Panc1 (cell line): ENCODE results near the gene PTK6. TPM values are rescaled to one million over a fixed set of nuclear protein-coding genes. Genes with fewer than 3 reads are reported as not detected.

Experiments
- ATAC-seq: fragments of 200-7000 bp; cut with Tn5 transposase; 2 replicates; pipeline ENCODE4 v1.9.1; 2020; ENCODE audit warnings: mild to moderate bottlenecking, moderate library complexity
- BruUV-seq: library from RNA; stranded (reverse); fragments of 400-500 nt; replicated peaks from 2 replicates; lab custom pipeline; 2021; lab: Mats Ljungman, UMichigan
- CTCF ChIA-PET: fragments of 300-600 bp; sonication (Branson Sonifier 250); formaldehyde crosslinking; loops from one replicate; lab custom pipeline; 2022; ENCODE audit warnings: antibody characterized with exemption; lab: Charles Lee
- POLR2A ChIA-PET: fragments of 300-600 bp; sonication (Branson Sonifier 250); formaldehyde crosslinking; loops from one replicate; lab custom pipeline; 2022; ENCODE audit warnings: antibody characterized with exemption; lab: Charles Lee
- DNase-seq: peaks from one replicate; pipeline ENCODE4 v3.0.0-alpha.2; 2010; ENCODE audit warnings: low read depth, low spot score
- H3K27ac ChIP-seq: 2 replicates; pipeline ENCODE4 v1.5.1; 2011; ENCODE audit warnings: mild to moderate bottlenecking, low read length, inconsistent platforms
- H3K27me3 ChIP-seq: fragments of 200-500 bp; sonication (Bioruptor generic); 2 replicates; pipeline ENCODE4 v1.6.0; 2014; ENCODE audit warnings: low read length, inconsistent platforms; ENCODE audit not compliant: control insufficient read depth, insufficient read depth
- H3K36me3 ChIP-seq: fragments of 200-500 bp; sonication (Bioruptor generic); 2 replicates; pipeline ENCODE4 v1.5.1; 2014; ENCODE audit warnings: inconsistent platforms, mild to moderate bottlenecking, low read length, moderate library complexity; ENCODE audit not compliant: control insufficient read depth, insufficient read depth
- H3K4me1 ChIP-seq: 2 replicates; pipeline ENCODE4 v1.5.1; 2011; ENCODE audit warnings: inconsistent platforms, mild to moderate bottlenecking, low read length, moderate library complexity; ENCODE audit not compliant: control insufficient read depth, insufficient read depth
- H3K4me3 ChIP-seq, 2 experiments: 2 replicates each; pipeline ENCODE4 v1.5.1; 2011 to 2012; ENCODE audit warnings: low read depth in 2 of 2, low read length in 2 of 2, mild to moderate bottlenecking in 2 of 2, inconsistent platforms in 1 of 2, moderate library complexity in 1 of 2
- H3K9me3 ChIP-seq: fragments of 200-500 bp; sonication (Bioruptor generic); 2 replicates; pipeline ENCODE4 v1.5.1; 2014; ENCODE audit warnings: low read depth, mild to moderate bottlenecking, inconsistent platforms, low read length, moderate library complexity; ENCODE audit not compliant: control insufficient read depth, insufficient read depth
- POLR2AphosphoS5 ChIP-seq: IDR thresholded peaks from 2 replicates; pipeline ENCODE4 v1.6.1; 2012; ENCODE audit warnings: mild to moderate bottlenecking, low read depth, low read length, moderate library complexity
- SIN3A ChIP-seq: IDR thresholded peaks from 2 replicates; pipeline ENCODE4 v1.6.1; 2012; ENCODE audit warnings: low read depth, mild to moderate bottlenecking, low read length, moderate library complexity, borderline replicate concordance; ENCODE audit not compliant: insufficient read depth
- TCF7L2 ChIP-seq: IDR thresholded peaks from 2 replicates; pipeline ENCODE4 v1.6.1; 2011; ENCODE audit warnings: mild to moderate bottlenecking, low read depth, low read length, inconsistent platforms
- in situ Hi-C: cut with HindIII; loops from 2 replicates; pipeline ENCODE4 v1.10.0; 2016; ENCODE audit warnings: low sequenced_read_pairs, low pct_unique_long_range_greater_than_20kb
- intact Hi-C: fragments of 100-400 bp; cut with micrococcal nuclease; formaldehyde crosslinking; loops from one replicate; pipeline ENCODE4 v1.10.0; 2022; ENCODE audit not compliant: unreplicated experiment
- total RNA-seq: library from RNA; stranded (reverse); gene quantifications from one replicate; pipeline ENCODE4 v1.2.1, GENCODE V29; 2021; ENCODE audit not compliant: unreplicated experiment
- TF ChIP-seq, protein P1 (sequence below), 2 experiments: IDR thresholded peaks; 2 replicates each; pipeline ENCODE4 v1.6.1; 2011 to 2012; ENCODE audit warnings: low read depth in 2 of 2, control low read depth in 1 of 2, low read length in 1 of 2, mild to moderate bottlenecking in 1 of 2, moderate library complexity in 1 of 2; ENCODE audit not compliant: insufficient read depth in 1 of 2
- TF ChIP-seq, protein P2 (sequence below): fragments of 450-650 bp; IDR thresholded peaks from 2 replicates; pipeline ENCODE4 v1.5.1; 2017; ENCODE audit warnings: mild to moderate bottlenecking

Gene PTK6
- total RNA-seq, 1 experiment from 2014 or later = 6.5 TPM

DNA sequence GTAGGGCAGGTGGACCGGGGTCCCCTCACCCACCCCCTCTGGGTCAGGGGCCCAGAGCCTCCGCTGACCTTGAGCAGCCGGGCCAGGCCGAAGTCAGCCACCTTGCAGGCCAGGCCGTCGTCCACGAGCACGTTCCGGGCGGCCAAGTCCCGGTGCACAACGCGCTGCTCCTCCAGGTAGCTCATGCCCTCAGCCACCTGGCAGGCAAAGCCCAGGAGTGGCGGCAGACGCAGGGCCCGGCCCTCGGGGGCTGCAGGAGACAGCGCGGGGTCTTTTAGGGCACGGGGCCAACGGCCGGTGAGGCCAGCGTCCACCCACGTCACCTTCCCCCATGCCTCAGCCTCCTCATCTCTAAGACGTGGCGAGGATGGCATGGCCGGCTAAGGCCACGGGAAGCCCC lies 4.2 kb upstream of the PTK6 start:
- DNase-seq = no peak
- ChIA-PET CTCF (interaction anchor here (0.6 kb wide), 1 partner anchor 89 kb away, joined by 4 read pairs; no protein-coding TSS in a partner anchor), POLR2A (no interaction called here)

DNA sequence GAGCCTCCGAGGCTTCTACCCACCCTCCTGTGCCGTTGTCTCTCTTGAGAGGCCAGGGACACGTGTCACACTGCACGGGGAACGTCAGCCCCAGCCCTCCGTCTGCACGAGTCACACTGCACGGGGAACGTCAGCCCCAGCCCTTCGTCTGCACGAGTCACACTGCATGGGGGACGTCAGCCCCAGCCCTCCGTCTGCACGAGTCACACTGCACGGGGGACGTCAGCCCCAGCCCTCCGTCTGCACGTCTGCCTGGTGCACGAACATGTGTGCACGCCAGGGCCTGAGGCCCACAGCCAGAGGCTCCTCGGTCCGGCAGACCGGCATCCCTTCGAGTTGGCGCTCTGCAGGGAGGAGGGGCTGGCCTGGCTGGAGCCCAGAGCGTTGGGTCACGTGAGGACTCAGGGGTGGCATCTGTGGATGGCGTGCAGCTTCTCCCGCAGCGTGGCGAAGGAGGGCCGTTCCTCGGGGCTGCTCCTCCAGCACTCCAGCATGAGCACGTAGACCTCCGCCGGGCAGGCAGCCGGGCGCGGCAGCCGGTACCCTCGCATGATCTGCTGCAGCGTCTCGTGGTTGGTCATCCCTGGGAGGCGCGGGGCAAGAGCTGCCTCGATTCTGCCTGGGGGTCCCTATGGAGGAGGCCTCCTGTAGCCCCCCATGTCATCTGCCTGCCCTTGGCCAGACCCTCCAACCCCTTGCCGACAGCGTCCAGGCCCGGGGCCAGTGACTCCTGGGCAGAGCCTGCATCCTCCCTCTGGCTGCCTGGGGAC lies 3.4 kb upstream of the PTK6 start:
- Histone ChIP-seq H3K27me3 (no peaks in the 10 kb centered on the region), H3K27ac (no peak overlapping the region), H3K4me1 (peaks cover 18% of the 10 kb centered on the region), H3K4me3 (no peak overlapping the region), H3K36me3 (no peaks in the 10 kb centered on the region), H3K9me3 (no peaks in the 10 kb centered on the region)
- intact Hi-C loops (no loop called here), in situ Hi-C loops (no loop called here)
- POLR2A ChIA-PET = no interaction called here
- TF ChIP-seq TCF7L2 (no peak), SIN3A (no peak), POLR2AphosphoS5 (no peak)
- TF ChIP-seq, protein P1, sequence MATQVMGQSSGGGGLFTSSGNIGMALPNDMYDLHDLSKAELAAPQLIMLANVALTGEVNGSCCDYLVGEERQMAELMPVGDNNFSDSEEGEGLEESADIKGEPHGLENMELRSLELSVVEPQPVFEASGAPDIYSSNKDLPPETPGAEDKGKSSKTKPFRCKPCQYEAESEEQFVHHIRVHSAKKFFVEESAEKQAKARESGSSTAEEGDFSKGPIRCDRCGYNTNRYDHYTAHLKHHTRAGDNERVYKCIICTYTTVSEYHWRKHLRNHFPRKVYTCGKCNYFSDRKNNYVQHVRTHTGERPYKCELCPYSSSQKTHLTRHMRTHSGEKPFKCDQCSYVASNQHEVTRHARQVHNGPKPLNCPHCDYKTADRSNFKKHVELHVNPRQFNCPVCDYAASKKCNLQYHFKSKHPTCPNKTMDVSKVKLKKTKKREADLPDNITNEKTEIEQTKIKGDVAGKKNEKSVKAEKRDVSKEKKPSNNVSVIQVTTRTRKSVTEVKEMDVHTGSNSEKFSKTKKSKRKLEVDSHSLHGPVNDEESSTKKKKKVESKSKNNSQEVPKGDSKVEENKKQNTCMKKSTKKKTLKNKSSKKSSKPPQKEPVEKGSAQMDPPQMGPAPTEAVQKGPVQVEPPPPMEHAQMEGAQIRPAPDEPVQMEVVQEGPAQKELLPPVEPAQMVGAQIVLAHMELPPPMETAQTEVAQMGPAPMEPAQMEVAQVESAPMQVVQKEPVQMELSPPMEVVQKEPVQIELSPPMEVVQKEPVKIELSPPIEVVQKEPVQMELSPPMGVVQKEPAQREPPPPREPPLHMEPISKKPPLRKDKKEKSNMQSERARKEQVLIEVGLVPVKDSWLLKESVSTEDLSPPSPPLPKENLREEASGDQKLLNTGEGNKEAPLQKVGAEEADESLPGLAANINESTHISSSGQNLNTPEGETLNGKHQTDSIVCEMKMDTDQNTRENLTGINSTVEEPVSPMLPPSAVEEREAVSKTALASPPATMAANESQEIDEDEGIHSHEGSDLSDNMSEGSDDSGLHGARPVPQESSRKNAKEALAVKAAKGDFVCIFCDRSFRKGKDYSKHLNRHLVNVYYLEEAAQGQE (IDR thresholded peaks at IDR 0.05; ENCODE audit: insufficient read depth in 1 of 2, low read depth in 2 of 2, low read length in 1 of 2) = no peak
- TF ChIP-seq, protein P2, sequence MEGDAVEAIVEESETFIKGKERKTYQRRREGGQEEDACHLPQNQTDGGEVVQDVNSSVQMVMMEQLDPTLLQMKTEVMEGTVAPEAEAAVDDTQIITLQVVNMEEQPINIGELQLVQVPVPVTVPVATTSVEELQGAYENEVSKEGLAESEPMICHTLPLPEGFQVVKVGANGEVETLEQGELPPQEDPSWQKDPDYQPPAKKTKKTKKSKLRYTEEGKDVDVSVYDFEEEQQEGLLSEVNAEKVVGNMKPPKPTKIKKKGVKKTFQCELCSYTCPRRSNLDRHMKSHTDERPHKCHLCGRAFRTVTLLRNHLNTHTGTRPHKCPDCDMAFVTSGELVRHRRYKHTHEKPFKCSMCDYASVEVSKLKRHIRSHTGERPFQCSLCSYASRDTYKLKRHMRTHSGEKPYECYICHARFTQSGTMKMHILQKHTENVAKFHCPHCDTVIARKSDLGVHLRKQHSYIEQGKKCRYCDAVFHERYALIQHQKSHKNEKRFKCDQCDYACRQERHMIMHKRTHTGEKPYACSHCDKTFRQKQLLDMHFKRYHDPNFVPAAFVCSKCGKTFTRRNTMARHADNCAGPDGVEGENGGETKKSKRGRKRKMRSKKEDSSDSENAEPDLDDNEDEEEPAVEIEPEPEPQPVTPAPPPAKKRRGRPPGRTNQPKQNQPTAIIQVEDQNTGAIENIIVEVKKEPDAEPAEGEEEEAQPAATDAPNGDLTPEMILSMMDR = no peak
- CTCF ChIA-PET = no interaction called here
- ATAC-seq (no peak), DNase-seq (no peak)
- no TSS peak for BruUV-seq

More for the DNA sequence above, 4.2 kb upstream of the PTK6 start:
- intact Hi-C loops (no loop called here), in situ Hi-C loops (no loop called here)
- no peak for ATAC-seq
- no TSS peak for BruUV-seq
- Histone ChIP-seq H3K9me3 (no peaks in the 10 kb centered on the region), H3K36me3 (no peaks in the 10 kb centered on the region), H3K27ac (no peak overlapping the region), H3K4me3 (no peak overlapping the region), H3K27me3 (no peaks in the 10 kb centered on the region), H3K4me1 (peaks cover 15% of the 10 kb centered on the region)
- TF ChIP-seq POLR2AphosphoS5 (no peak), TCF7L2 (no peak), SIN3A (no peak)
- TF ChIP-seq, protein P1 (IDR thresholded peaks at IDR 0.05; ENCODE audit: insufficient read depth in 1 of 2, low read depth in 2 of 2, low read length in 1 of 2) = no peak
- TF ChIP-seq, protein P2 = no peak
